HEK293T (cell line): Measurements from ENCODE around the gene MRPS27.

Experiments
- FOXA1 ChIP-seq: fragments of 450-650 bp; IDR thresholded peaks from 2 replicates; pipeline ENCODE4 v1.6.1; 2016; ENCODE audit warnings: mild to moderate bottlenecking
- FOXM1 ChIP-seq: fragments of 450-650 bp; IDR thresholded peaks from 2 replicates; pipeline ENCODE4 v1.6.1; 2017; ENCODE audit warnings: mild to moderate bottlenecking, borderline replicate concordance
- TF ChIP-seq, protein P1 (sequence below): fragments of 450-650 bp; IDR thresholded peaks from 2 replicates; pipeline ENCODE4 v1.6.1; 2016

DNA sequence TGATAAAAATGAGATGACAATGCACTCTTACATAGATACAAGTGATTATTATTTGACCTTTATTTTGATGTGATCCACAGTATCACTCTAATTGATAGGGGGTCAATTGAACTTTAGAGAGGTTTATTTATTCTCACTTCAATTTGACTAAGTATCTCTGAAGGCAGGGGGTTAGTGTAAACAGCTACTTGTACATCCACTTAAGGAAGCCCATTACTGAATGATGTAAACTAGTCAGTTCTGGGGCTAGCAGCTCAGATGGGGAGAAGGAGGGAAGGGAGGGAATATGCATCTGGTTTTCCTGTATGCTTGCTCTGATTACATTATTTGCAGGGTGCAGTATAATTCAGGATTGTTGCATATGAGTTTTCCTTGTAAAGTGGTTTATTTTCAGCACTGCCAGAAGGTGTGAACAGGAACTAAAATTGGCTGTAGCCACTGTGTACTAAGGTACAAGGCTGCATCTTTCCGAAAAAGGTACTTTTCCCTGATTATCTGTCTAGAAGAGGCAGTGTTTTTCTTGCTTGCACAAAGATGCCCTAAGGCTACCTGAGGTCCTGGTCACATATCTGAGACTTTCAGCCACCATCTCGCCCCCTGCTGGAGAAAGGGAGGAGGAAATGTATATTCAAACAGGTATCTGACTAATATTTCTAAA is 51.2 kb downstream of the MRPS27 start:
- TF ChIP-seq FOXM1 (no peak), FOXA1 (no peak)
- TF ChIP-seq, protein P1, sequence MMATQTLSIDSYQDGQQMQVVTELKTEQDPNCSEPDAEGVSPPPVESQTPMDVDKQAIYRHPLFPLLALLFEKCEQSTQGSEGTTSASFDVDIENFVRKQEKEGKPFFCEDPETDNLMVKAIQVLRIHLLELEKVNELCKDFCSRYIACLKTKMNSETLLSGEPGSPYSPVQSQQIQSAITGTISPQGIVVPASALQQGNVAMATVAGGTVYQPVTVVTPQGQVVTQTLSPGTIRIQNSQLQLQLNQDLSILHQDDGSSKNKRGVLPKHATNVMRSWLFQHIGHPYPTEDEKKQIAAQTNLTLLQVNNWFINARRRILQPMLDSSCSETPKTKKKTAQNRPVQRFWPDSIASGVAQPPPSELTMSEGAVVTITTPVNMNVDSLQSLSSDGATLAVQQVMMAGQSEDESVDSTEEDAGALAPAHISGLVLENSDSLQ = no peak
